Stimulated activated CD4-positive, alpha-beta T cell treated with anti-CD3 and anti-CD28 coated beads, Interleukin-12 subunit alpha, Interleukin-12 subunit beta, amount 100 ng/mL, for 24 hours (primary cell): Measurements from ENCODE around the gene FZD1.

Source experiments
- DNase-seq, 2 experiments: peaks; one replicate each; pipeline ENCODE4 v3.0.0-alpha.2; 2020; ENCODE audit warnings: low read depth in 2 of 2

Gene FZD1

GRCh38 chr7:91264046-91264923, at the start of gene FZD1:
FZD1 (plus strand) TSS chr7:91264433; CDS start chr7:91264881, 448 bp downstream.
- peak; percentile 59 to 70 for DNase-seq

DNA sequence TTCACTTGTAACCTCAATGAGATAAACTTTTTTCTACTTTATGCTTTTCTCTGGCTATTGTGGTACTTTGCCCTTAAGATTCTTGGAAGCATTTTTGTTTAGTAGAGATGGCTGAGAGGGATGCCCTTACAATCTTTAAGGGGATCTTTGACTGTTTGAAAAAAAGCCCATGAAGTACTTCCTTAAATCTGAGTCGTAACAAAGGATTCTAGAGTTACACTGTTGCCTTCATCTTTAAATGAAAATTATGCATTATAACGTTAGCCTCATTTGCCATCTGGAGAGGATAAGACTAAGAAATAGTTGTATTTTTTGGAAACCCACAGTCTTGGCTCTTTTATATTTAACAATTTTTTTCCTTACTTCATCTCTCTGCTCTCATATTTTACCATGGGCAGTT, 37.8 kb upstream of the FZD1 start:
- DNase-seq, result no peak

- no peak for DNase-seq
Observed at GRCh38 chr7:91228327-91228726, 35.9 kb upstream of the FZD1 start.

- no peak for DNase-seq
Observed at GRCh38 chr7:91228927-91229558, 35.2 kb upstream of the FZD1 start.

DNA sequence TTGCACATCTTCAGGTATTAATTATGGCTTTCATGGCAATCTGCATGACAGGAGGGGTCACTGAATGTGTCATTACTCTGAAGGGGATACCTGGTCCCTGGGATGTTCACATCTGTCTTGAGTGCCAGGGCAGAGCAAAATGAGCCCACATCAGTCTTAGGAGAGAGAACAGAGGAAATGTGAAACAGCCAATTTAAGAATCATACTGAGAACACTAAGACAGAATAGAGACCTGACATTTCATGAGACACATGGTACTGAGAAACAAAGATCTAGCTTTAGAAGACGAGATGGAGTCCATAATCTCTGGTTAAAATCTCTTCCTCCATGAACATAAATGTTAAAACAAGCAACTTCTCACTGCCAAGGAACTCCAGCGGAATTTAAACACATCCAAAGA, 34.1 kb upstream of the FZD1 start:
- no peak for DNase-seq

- no peak for DNase-seq
Observed at GRCh38 chr7:91230503-91230902, 33.7 kb upstream of the FZD1 start.

GRCh38 chr7:91233212-91233611, 31.0 kb upstream of the FZD1 start:
- DNase-seq, result no peak

DNA sequence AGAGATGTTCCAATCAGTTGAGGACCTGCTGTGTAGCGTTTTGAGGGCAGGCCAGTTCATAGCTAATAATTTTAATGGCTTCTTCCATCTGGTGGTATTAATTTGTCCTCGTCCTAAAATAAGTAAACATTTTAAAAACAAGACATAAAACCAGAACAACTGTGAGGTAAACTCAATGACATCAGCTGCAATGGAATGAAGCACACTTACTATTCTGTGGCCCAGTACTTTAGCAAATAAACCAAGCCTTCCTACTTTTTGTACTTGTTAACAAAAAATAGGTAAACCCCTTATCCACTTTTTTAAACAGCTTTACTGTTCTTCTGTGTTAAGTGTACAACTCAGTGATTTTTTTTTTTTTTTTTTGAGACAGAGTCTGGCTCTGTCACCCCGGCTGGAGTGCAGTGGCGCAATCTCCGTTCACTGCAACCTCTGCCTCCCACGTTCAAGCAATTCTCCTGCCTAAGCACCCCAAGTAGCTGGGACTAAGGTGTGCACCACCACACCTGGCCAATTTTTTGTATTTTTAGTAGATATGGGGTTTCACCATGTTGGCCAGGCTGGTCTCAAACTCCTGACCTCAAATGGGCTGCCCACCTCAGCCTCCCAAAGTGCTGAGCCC, 28.9 kb upstream of the FZD1 start:
- no peak for DNase-seq

DNA sequence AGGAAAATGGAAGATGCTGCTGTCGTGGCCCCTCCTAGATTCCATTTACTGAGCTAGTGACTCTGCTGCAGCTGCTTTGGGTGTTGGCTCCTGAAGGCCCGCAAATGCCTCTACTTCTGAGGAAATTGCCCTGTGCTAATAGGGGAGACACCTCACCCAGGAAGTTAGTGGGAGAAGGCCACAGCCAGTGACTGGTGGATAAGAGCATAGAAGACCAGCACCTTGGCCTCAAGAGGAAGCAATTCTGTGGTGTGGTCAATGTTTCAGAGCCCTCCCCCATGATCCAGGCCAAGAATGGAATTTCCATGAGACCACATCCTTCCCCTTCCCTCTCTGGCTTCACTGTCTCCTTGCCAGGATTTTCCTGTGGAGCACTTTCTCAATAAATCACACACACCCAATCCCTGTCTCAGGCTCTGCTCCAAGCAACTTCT, 25.0 kb upstream of the FZD1 start:
- DNase-seq, result no peak

GRCh38 chr7:91239772-91240171, 24.5 kb upstream of the FZD1 start:
- no peak for DNase-seq

GRCh38 chr7:91240376-91240941, 23.8 kb upstream of the FZD1 start:
- DNase-seq, result no peak

- DNase-seq, result no peak
Observed at GRCh38 chr7:91242097-91242844, 22.0 kb upstream of the FZD1 start.

DNA sequence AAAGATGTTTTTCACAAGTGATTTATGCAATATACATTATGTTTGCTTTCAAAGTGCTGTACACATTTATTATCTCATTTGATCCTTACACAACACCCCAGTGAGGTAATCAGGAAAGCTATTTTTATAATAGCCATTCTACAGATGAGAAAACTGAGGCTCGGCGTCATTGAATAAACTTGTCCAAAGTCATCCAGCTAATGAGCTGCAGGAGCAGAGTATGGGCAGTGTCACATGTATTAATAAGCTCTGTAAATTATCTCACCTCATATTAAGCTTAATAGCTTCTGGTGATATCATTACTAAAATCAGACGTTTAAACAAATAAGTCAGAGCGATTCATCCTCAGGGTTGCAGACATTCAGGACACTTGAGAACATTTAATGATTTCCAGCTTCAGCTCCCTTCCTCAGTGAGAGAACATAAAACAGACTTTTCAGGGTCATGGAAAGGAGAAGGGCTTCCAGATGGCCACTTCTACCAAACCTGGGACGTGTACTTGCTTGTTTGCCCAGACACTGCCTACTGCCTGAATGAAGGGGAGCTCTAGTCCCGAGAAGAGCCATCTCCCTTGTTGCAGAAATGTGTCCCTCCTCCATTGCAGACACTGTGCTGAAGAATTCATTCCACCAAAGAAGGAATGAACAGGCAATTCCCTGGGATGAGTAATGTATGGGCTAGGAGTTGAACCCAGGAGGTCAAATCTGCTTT, 20.5 kb upstream of the FZD1 start:
- no peak for DNase-seq

- DNase-seq, result no peak
Observed at GRCh38 chr7:91247500-91247899, 16.7 kb upstream of the FZD1 start.

GRCh38 chr7:91248996-91249395, 15.2 kb upstream of the FZD1 start:
- DNase-seq, result no peak

- DNase-seq, result no peak
Observed at GRCh38 chr7:91249506-91250233, 14.6 kb upstream of the FZD1 start.

DNA sequence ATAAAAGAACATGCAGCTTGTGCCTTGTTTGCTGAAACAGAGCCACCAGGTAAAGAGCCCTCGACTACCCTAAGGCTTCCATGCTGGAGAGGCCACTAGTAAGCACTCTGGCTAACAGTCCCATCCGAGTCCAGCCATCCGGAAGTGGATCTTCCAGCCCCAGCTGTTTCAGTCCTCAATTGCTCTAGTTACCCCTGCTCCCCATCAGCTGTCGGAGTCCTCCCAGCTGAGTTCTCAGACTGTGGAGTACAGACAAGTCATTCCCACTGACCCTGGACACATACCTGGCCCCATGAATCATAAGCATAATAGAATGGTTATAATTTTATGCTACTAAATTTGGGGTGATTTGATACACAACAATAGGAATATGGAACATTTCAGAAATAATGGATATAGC, 13.5 kb upstream of the FZD1 start:
- DNase-seq, result no peak

DNA sequence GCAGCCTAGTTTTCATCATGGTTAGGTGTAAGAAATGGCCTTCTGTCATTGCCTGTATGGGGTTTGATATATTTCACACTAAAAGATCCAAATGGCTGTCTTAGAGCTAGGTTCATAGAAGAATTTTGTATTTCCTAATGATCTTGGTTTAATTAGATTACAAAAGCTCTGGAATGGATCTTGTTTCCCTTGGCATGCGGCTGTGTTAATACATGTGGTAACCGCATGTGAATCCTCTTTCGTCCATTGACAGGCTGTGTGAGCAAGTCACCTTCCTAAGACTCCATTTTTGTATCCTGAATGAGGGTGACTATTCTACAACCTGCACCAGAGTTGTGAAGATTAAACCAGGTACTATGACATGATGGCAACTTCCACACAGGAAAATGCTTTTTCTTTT, 12.4 kb upstream of the FZD1 start:
- no peak for DNase-seq

DNA sequence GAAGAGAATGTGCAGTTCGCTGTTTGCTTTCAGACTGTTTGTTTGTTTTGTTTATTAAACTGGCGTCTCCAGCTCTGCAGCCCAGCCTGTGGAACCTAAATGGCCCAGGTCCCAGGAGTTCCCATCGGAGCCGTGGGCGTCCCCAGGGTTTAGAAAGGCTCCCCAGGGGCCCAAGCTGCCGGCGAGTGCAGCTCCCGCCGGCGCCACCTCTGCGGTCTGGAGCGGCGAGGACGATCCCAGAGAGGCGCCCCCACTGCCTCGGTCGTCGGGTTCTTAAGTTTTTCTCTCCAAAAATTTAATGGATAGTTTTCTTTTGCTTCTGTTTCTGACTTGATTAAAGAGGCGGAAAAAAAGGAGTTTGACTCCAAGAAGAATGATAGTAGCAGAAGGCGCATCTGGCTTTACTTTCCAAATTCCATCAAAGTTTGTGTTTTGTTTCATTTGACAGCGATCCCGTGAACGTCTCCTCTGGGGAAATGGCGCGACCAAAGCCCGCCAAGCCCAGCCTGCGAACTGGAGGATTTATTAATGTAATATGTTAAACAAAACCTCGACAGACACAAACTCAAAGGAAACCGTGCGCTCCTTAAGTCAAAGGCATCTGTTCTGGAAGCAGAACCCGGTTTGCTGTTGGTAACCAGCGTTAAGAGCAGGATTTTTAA, 718 bp upstream of the FZD1 start:
- DNase-seq, result no peak
